IMR-90 (cell line): ENCODE measurements around the gene CETP. TPM values are rescaled to one million over a fixed set of nuclear protein-coding genes. Genes with fewer than 3 reads are reported as not detected.

Source experiments
- ATAC-seq: fragments of 200-7000 bp; cut with Tn5 transposase; 2 replicates; pipeline ENCODE4 v1.9.1; 2020; ENCODE audit warnings: low read depth, mild to moderate bottlenecking, moderate library complexity
- BruUV-seq: library from RNA; stranded (reverse); fragments of 400-500 nt; replicated peaks from 2 replicates; lab custom pipeline; 2021; lab: Mats Ljungman, UMichigan
- CTCF ChIA-PET: fragments of 300-600 bp; formaldehyde crosslinking; extraction: SDS; loops from one replicate; lab custom pipeline; 2021; ENCODE audit warnings: antibody characterized with exemption; lab: Yijun Ruan, JAX
- POLR2A ChIA-PET: fragments of 300-600 bp; sonication (Branson Sonifier 250); formaldehyde crosslinking; loops from one replicate; lab custom pipeline; 2022; ENCODE audit warnings: antibody characterized with exemption; ENCODE audit not compliant: unreplicated experiment; lab: Charles Lee
- DNase-seq: peaks from one replicate; pipeline ENCODE4 v3.0.0; 2013
- H2AFZ ChIP-seq: replicated peaks from 2 replicates; pipeline ENCODE3; 2013; ENCODE audit warnings: low read length, mild to moderate bottlenecking; ENCODE audit not compliant: poor library complexity
- H2AK5ac ChIP-seq: 2 replicates; pipeline ENCODE4 v1.6.1; 2013; ENCODE audit warnings: low read depth, low read length, inconsistent platforms
- H2AK9ac ChIP-seq: replicated peaks from 2 replicates; pipeline ENCODE3; 2013; ENCODE audit warnings: mild to moderate bottlenecking, low read depth, low read length, moderate library complexity; ENCODE audit not compliant: poor library complexity
- H2BK120ac ChIP-seq: 2 replicates; pipeline ENCODE4 v1.6.1; 2013; ENCODE audit warnings: low read depth, low read length, inconsistent platforms
- H2BK15ac ChIP-seq: 3 replicates; pipeline ENCODE4 v1.6.1; 2013; ENCODE audit warnings: low read depth, low read length, inconsistent platforms
- H2BK20ac ChIP-seq: 2 replicates; pipeline ENCODE4 v1.6.1; 2013; ENCODE audit warnings: low read depth, mild to moderate bottlenecking, inconsistent platforms, low read length, moderate library complexity
- H2BK5ac ChIP-seq: 2 replicates; pipeline ENCODE4 v1.6.1; 2013; ENCODE audit warnings: mild to moderate bottlenecking, low read depth, low read length, inconsistent platforms; ENCODE audit not compliant: poor library complexity, severe bottlenecking
- H3K14ac ChIP-seq: replicated peaks from 2 replicates; pipeline ENCODE4 v1.6.1; 2013; ENCODE audit warnings: low read depth, low read length, inconsistent platforms
- H3K18ac ChIP-seq: 2 replicates; pipeline ENCODE4 v1.6.1; 2013; ENCODE audit warnings: low read depth, low read length, control low read depth
- H3K23ac ChIP-seq: 2 replicates; pipeline ENCODE4 v1.6.1; 2013; ENCODE audit warnings: low read depth, low read length, inconsistent platforms
- H3K27ac ChIP-seq: 2 replicates; pipeline ENCODE4 v1.5.1; 2013; ENCODE audit warnings: mild to moderate bottlenecking, control low read depth, low read length; ENCODE audit not compliant: insufficient read depth
- H3K27me3 ChIP-seq: 2 replicates; pipeline ENCODE4 v1.6.1; 2013; ENCODE audit warnings: low read length; ENCODE audit not compliant: control insufficient read depth, insufficient read depth
- H3K36me3 ChIP-seq: 2 replicates; pipeline ENCODE4 v1.6.1; 2013; ENCODE audit warnings: low read length, mixed read lengths; ENCODE audit not compliant: control insufficient read depth, insufficient read depth
- H3K4ac ChIP-seq: 2 replicates; pipeline ENCODE4 v1.6.1; 2013; ENCODE audit warnings: low read depth, low read length, inconsistent platforms
- H3K4me1 ChIP-seq: 2 replicates; pipeline ENCODE4 v1.6.1; 2013; ENCODE audit warnings: low read length, mixed read lengths; ENCODE audit not compliant: control insufficient read depth, insufficient read depth
- H3K4me2 ChIP-seq: 2 replicates; pipeline ENCODE4 v1.6.1; 2013; ENCODE audit warnings: low read depth, mild to moderate bottlenecking, control low read depth, low read length, moderate library complexity
- H3K4me3 ChIP-seq: 2 replicates; pipeline ENCODE4 v1.5.1; 2013; ENCODE audit warnings: low read depth, mild to moderate bottlenecking, control low read depth, low read length, moderate library complexity; ENCODE audit not compliant: insufficient read depth
- H3K56ac ChIP-seq: 2 replicates; pipeline ENCODE4 v1.6.1; 2013; ENCODE audit warnings: low read length, inconsistent platforms; ENCODE audit not compliant: insufficient read depth; ENCODE audit errors: extremely low read depth
- H3K79me1 ChIP-seq, 2 experiments: 2 replicates each; pipeline ENCODE4 v1.6.1; 2013; ENCODE audit warnings: low read length in 2 of 2, inconsistent platforms in 1 of 2, low read depth in 1 of 2
- H3K9ac ChIP-seq: 2 replicates; pipeline ENCODE4 v1.6.1; 2013; ENCODE audit warnings: low read depth, low read length, control low read depth
- H3K9me1 ChIP-seq: 2 replicates; pipeline ENCODE4 v1.6.1; 2013; ENCODE audit warnings: low read length, inconsistent platforms; ENCODE audit not compliant: insufficient read depth
- H3K9me3 ChIP-seq: 2 replicates; pipeline ENCODE4 v1.6.1; 2013; ENCODE audit warnings: low read length; ENCODE audit not compliant: control insufficient read depth, insufficient read depth
- H4K20me1 ChIP-seq: 2 replicates; pipeline ENCODE4 v1.6.1; 2013; ENCODE audit warnings: low read length, inconsistent platforms; ENCODE audit not compliant: insufficient read depth
- H4K5ac ChIP-seq: 2 replicates; pipeline ENCODE4 v1.6.1; 2013; ENCODE audit warnings: mild to moderate bottlenecking, low read depth, low read length, control low read depth
- H4K8ac ChIP-seq, 2 experiments: 2 replicates each; pipeline ENCODE4 v1.6.1; 2013; ENCODE audit warnings: low read depth in 2 of 2, low read length in 2 of 2, control low read depth in 1 of 2, inconsistent platforms in 1 of 2
- H4K91ac ChIP-seq: 2 replicates; pipeline ENCODE4 v1.6.1; 2013; ENCODE audit warnings: low read depth, low read length, inconsistent platforms; ENCODE audit not compliant: insufficient read depth
- CEBPB ChIP-seq: IDR thresholded peaks from 2 replicates; pipeline ENCODE4 v1.6.1; 2012; ENCODE audit warnings: low read depth, low read length, improper control_type of control experiment
- CHD1 ChIP-seq: IDR thresholded peaks from 2 replicates; pipeline ENCODE4 v1.6.1; 2012; ENCODE audit warnings: low read depth, low read length, improper control_type of control experiment
- CTCF ChIP-seq: conservative IDR thresholded peaks from 2 replicates; pipeline ENCODE4 v1.5.1; 2012; ENCODE audit warnings: mild to moderate bottlenecking, low read depth, low read length, improper control_type of control experiment
- ELK1 ChIP-seq: fragments of 150-350 bp; IDR thresholded peaks from 2 replicates; pipeline ENCODE4 v1.6.1; 2016; ENCODE audit warnings: low read depth, mild to moderate bottlenecking, low read length, moderate library complexity, borderline replicate concordance
- FOS ChIP-seq: fragments of 150-350 bp; IDR thresholded peaks from 2 replicates; pipeline ENCODE4 v1.6.1; 2016; ENCODE audit warnings: low read depth, low read length
- MAFK ChIP-seq: IDR thresholded peaks from 2 replicates; pipeline ENCODE4 v1.6.1; 2012; ENCODE audit warnings: low read depth, low read length, improper control_type of control experiment
- MAZ ChIP-seq: IDR thresholded peaks from 2 replicates; pipeline ENCODE4 v1.6.1; 2012; ENCODE audit warnings: low read depth, mild to moderate bottlenecking, low read length, improper control_type of control experiment, moderate library complexity, borderline replicate concordance
- MXI1 ChIP-seq: IDR thresholded peaks from 2 replicates; pipeline ENCODE4 v1.6.1; 2012; ENCODE audit warnings: low read depth, mild to moderate bottlenecking, low read length, moderate library complexity, borderline replicate concordance
- NFE2L2 ChIP-seq: fragments of 150-350 bp; IDR thresholded peaks from 2 replicates; pipeline ENCODE4 v1.6.1; 2016; ENCODE audit warnings: low read depth, mild to moderate bottlenecking, low read length
- POLR2A ChIP-seq: IDR thresholded peaks from 2 replicates; pipeline ENCODE4 v1.6.1; 2012; ENCODE audit warnings: mild to moderate bottlenecking, low read depth, low read length
- RAD21 ChIP-seq: IDR thresholded peaks from 2 replicates; pipeline ENCODE4 v1.6.1; 2012; ENCODE audit warnings: low read length, improper control_type of control experiment
- RCOR1 ChIP-seq: IDR thresholded peaks from 2 replicates; pipeline ENCODE4 v1.6.1; 2012; ENCODE audit warnings: mild to moderate bottlenecking, low read length, improper control_type of control experiment; ENCODE audit not compliant: insufficient replicate concordance
- RFX5 ChIP-seq: IDR thresholded peaks from 2 replicates; pipeline ENCODE4 v1.8.0; 2012; ENCODE audit warnings: low read depth, mild to moderate bottlenecking, low read length, moderate library complexity
- SMC3 ChIP-seq: fragments of 150-350 bp; IDR thresholded peaks from 2 replicates; pipeline ENCODE4 v1.6.1; 2016; ENCODE audit warnings: low read depth, mild to moderate bottlenecking, antibody characterized with exemption, low read length, moderate library complexity
- USF2 ChIP-seq: fragments of 150-350 bp; IDR thresholded peaks from 2 replicates; pipeline ENCODE4 v1.6.1; 2017; ENCODE audit warnings: mild to moderate bottlenecking, antibody characterized with exemption, low read length, low read depth
- WGBS, 2 experiments: methylation state at CpG; one replicate each; pipeline versions ENCODE4 v1.1.5 to v1.1.7; 2013; ENCODE audit warnings: missing lambda C conversion rate in 2 of 2; ENCODE audit not compliant: insufficient read length in 1 of 2; ENCODE audit errors: extremely low coverage in 2 of 2; 5-methylcytosine and 5-hydroxymethylcytosine counted together
- dilution Hi-C: fragments of 300-500 bp; cut with HindIII; formaldehyde crosslinking; loops from one replicate; pipeline ENCODE4 v1.14.3; 2018; ENCODE audit warnings: low sequenced_read_pairs; ENCODE audit not compliant: unreplicated experiment
- in situ Hi-C: fragments of 300-500 bp; cut with MboI; formaldehyde crosslinking; loops from 3 replicates; pipeline ENCODE4 v1.14.3; 2019; ENCODE audit warnings: low sequenced_read_pairs, inconsistent platforms, mixed read lengths
- intact Hi-C: fragments of 100-400 bp; cut with micrococcal nuclease; formaldehyde crosslinking; loops from 2 replicates; pipeline ENCODE4 v1.10.0; 2022
- polyA plus RNA-seq, 3 experiments: library from polyadenylated mRNA; depleted of rRNA; stranded (reverse); fragments of >200 nt; gene quantifications; 2 replicates each; pipeline ENCODE4 v1.2.3, GENCODE V29; 2012; ENCODE audit warnings: low replicate concordance in 1 of 3
- total RNA-seq: library from RNA; depleted of rRNA; stranded (reverse); fragments of >200 nt; gene quantifications from 2 replicates; pipeline ENCODE4 v1.2.3, GENCODE V29; 2012

The CETP gene
- total and polyA plus RNA-seq, 2 of the 4 experiments (the other 2 are of a cell fraction), result not detected

DNA sequence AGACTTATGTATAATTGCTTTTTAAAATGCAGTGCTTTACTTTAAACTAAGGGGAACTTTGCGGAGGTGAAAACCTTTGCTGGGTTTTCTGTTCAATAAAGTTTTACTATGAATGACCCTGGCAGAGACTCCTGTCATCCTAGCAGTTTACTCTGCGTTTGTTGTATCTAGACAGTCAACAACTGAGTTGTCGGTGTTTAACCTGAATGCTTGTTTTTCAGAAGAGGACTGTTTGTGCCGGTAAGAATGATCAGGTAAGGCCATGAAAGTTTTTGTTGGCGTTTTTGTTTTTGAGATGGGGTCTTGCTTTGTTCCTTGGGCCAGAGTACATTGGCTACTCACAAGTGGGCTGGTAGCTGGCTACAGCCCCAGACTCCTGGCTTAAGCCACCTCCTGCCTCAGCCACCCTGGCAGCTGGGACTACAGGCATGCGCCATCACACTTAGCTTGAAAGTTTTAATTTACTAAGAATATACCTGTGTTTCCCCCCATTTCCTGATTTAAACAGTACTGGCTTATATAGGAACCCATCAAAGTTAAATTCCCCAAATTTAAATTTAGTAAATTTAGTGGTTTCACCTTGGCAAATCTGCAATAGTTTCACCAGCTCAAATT is 17.9 kb upstream of the CETP start:
- POLR2A ChIA-PET, result interaction anchor here (0.5 kb wide), 1 partner anchor 448 kb away, joined by 3 read pairs; no protein-coding TSS in a partner anchor
- WGBS, 2 experiments, result no CpG with 5 or more reads among the region's 6 CpGs

More for the DNA sequence above, 17.9 kb upstream of the CETP start:
- H4K5ac ChIP-seq, result no peak overlapping the region
- peaks cover 71% of the 10 kb centered on the region; the same call in 1 of the 2 replicates for H4K20me1 ChIP-seq
- H3K4me2 ChIP-seq, result no peak overlapping the region
- H2AFZ ChIP-seq, result no peak overlapping the region
- no peak for DNase-seq
- TF ChIP-seq NFE2L2 (no peak), CTCF (no peak), FOS (no peak), MAZ (no peak), USF2 (no peak), RFX5 (no peak), MAFK (no peak), MXI1 (no peak), CEBPB (no peak), SMC3 (no peak), RAD21 (no peak), ELK1 (no peak), RCOR1 (no peak), CHD1 (no peak), POLR2A (no peak)
- H3K27me3 ChIP-seq, result no peaks in the 10 kb centered on the region
- intact Hi-C loops, result no loop called here
- dilution Hi-C loops, result no loop called here
- no peak overlapping the region for H4K91ac ChIP-seq
- H3K79me1 ChIP-seq, result peaks cover 17 to 43% of the 10 kb centered on the region in 2 experiments
- H3K56ac ChIP-seq, result no peak overlapping the region
- no peak overlapping the region for H3K18ac ChIP-seq
- H2BK20ac ChIP-seq, result no peak overlapping the region
- H3K9me3 ChIP-seq, result no peaks in the 10 kb centered on the region
- H2BK15ac ChIP-seq, result no peak overlapping the region
- H3K36me3 ChIP-seq, result peaks cover 48% of the 10 kb centered on the region
- H2BK5ac ChIP-seq, result no peak overlapping the region
- H3K23ac ChIP-seq, result no peak overlapping the region
- H3K9me1 ChIP-seq, result peaks cover 10% of the 10 kb centered on the region; the same call in 1 of the 2 replicates
- H3K4me3 ChIP-seq, result no peak overlapping the region
- H3K27ac ChIP-seq, result no peak overlapping the region
- CTCF ChIA-PET, result no interaction called here
- no peak overlapping the region for H2BK120ac ChIP-seq
- BruUV-seq, result no TSS peak
- H3K4ac ChIP-seq, result no peak overlapping the region
- H3K14ac ChIP-seq, result no peak overlapping the region
- H4K8ac ChIP-seq, result no peak overlapping the region
- in situ Hi-C loops, result no loop called here
- H2AK9ac ChIP-seq, result no peak overlapping the region
- peaks cover 6% of the 10 kb centered on the region for H3K4me1 ChIP-seq
- ATAC-seq, result no peak
- no peak overlapping the region for H3K9ac ChIP-seq
- H2AK5ac ChIP-seq, result no peak overlapping the region
